Measurements from ENCODE around the gene CDH13. TPM values are rescaled to one million over a fixed set of nuclear protein-coding genes. Genes with fewer than 3 reads are reported as not detected.

Gene CDH13
- polyA plus RNA-seq, 1 experiment: 113 TPM

- Histone ChIP-seq H3K36me3 (ENCODE audit: control insufficient read depth, insufficient read depth, low read length) (no peaks in the 10 kb centered on the region), H3K4me3 (ENCODE audit: low read depth, low read length) (no peak overlapping the region), H3K27me3 (ENCODE audit: control insufficient read depth, insufficient read depth, low read length) (peaks cover 11% of the 10 kb centered on the region)
- ChIA-PET CTCF (interaction anchor here (1.8 kb wide), 1 partner anchor 20 kb away, joined by 8 read pairs; no protein-coding TSS in a partner anchor), POLR2A (no interaction called here)
- no peak for DNase-seq (ENCODE audit: low read depth)
- TF ChIP-seq, protein P1, sequence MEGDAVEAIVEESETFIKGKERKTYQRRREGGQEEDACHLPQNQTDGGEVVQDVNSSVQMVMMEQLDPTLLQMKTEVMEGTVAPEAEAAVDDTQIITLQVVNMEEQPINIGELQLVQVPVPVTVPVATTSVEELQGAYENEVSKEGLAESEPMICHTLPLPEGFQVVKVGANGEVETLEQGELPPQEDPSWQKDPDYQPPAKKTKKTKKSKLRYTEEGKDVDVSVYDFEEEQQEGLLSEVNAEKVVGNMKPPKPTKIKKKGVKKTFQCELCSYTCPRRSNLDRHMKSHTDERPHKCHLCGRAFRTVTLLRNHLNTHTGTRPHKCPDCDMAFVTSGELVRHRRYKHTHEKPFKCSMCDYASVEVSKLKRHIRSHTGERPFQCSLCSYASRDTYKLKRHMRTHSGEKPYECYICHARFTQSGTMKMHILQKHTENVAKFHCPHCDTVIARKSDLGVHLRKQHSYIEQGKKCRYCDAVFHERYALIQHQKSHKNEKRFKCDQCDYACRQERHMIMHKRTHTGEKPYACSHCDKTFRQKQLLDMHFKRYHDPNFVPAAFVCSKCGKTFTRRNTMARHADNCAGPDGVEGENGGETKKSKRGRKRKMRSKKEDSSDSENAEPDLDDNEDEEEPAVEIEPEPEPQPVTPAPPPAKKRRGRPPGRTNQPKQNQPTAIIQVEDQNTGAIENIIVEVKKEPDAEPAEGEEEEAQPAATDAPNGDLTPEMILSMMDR (IDR thresholded peaks at IDR 0.05; ENCODE audit: insufficient read depth, low read depth, low read length): no peak
Measured at GRCh38 chr16:82623241-82623640, 3.5 kb upstream of the CDH13 start.

- ChIA-PET POLR2A (no interaction called here), CTCF (interaction anchor here (0.6 kb wide), 1 partner anchor 21 kb away, joined by 3 read pairs; no protein-coding TSS in a partner anchor)
- TF ChIP-seq, protein P1 (IDR thresholded peaks at IDR 0.05; ENCODE audit: insufficient read depth, low read depth, low read length): no peak
- peaks cover 11% of the 10 kb centered on the region for H3K27me3 ChIP-seq (ENCODE audit: control insufficient read depth, insufficient read depth, low read length)
- DNase-seq (ENCODE audit: low read depth): no peak
- no peaks in the 10 kb centered on the region for H3K36me3 ChIP-seq (ENCODE audit: control insufficient read depth, insufficient read depth, low read length)
- H3K4me3 ChIP-seq (ENCODE audit: low read depth, low read length): no peak overlapping the region
Measured at GRCh38 chr16:82625066-82625968, 1.5 kb upstream of the CDH13 start.

DNA sequence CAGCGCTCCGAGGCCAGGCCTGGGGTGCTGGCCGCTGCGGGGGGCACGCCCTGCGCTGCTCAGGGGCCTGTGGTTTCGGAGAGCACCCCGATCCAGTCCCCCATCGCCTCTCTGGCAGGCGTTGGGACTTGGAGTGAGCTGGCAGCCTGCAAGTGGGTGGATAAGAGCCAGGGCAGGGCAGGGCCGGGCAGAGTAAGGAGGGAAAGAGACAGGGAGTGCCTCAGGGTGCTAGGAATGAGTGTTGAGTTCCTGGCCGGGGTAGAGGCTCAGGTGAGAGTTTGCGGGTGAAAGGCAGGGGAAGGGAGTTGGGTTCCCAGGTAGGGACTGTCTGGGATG is 1.3 kb downstream of the CDH13 start:
- ChIA-PET POLR2A (no interaction called here), CTCF (interaction anchor here (0.8 to 1.5 kb wide), 2 partner anchors 11 to 12 kb away, joined by 3 read pairs; no protein-coding TSS in a partner anchor)
- H3K27me3 ChIP-seq (ENCODE audit: control insufficient read depth, insufficient read depth, low read length): peaks cover 7% of the 10 kb centered on the region
- TF ChIP-seq, protein P1 (IDR thresholded peaks at IDR 0.05; ENCODE audit: insufficient read depth, low read depth, low read length): no peak
- peak overlapping the region; percentile 63 for H3K4me3 ChIP-seq (ENCODE audit: low read depth, low read length)
- no peaks in the 10 kb centered on the region for H3K36me3 ChIP-seq (ENCODE audit: control insufficient read depth, insufficient read depth, low read length)
- no peak for DNase-seq (ENCODE audit: low read depth)

DNA sequence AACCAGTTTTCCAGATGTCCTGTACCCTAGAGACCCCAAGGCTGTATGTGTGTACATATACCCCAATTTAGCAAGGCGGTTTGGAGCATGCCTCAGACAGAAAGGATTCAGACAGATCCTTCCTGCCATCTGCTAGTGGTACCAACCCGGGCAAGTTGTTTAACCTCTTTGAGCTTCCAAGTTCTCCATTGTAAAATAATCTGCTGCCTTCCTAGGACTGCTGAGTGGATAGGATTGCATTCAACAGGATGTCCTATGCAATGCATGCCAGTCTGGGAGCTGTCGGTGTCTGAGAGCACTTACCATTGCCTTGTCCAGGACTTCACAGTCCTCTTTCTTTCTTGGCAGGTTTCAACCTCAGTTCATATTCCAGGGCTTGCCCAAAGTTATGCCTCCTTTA is 1.9 kb downstream of the CDH13 start:
- TF ChIP-seq, protein P1 (IDR thresholded peaks at IDR 0.05; ENCODE audit: insufficient read depth, low read depth, low read length): no peak
- DNase-seq (ENCODE audit: low read depth): no peak
- Histone ChIP-seq H3K27me3 (ENCODE audit: control insufficient read depth, insufficient read depth, low read length) (peaks cover 7% of the 10 kb centered on the region), H3K36me3 (ENCODE audit: control insufficient read depth, insufficient read depth, low read length) (no peaks in the 10 kb centered on the region), H3K4me3 (ENCODE audit: low read depth, low read length) (no peak overlapping the region)
- CTCF ChIA-PET: interaction anchor here (1.5 kb wide), 1 partner anchor 11 kb away, joined by 3 read pairs; no protein-coding TSS in a partner anchor
- POLR2A ChIA-PET: interaction anchor here (0.5 kb wide), 1 partner anchor 585 kb away, joined by 4 read pairs; no protein-coding TSS in a partner anchor

DNA sequence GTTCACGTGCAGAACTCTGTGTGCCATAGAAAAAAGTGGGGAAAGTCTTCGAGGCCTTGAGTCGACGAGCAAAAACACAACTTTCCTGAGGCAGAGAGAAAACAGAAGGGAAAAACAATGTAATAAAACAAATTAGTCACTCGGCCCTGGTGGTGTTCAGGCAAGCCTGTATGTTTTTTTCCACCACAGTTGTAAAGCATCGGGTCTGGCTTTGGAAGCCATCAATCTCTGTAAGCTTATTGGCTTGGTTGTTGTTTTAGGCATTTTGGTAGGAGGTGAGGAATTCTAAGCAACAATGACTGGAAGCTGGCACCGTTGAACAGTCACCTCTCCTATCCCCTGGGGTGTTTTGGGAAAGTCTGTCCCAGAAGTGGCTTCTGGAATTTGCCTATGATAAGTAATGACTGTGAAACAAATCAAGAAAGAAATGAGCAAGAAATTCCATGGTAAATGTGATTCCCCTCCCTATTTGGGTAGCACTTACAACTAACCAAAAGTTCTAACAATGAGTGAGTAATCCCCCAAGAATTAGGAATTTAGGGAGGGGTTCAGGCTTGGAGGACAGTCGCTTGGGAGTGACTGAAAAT is 2.8 kb downstream of the CDH13 start:
- no peak overlapping the region for H3K4me3 ChIP-seq (ENCODE audit: low read depth, low read length)
- H3K27me3 ChIP-seq (ENCODE audit: control insufficient read depth, insufficient read depth, low read length): 0 out of 2 replicates have a peak, but pooled peaks cover 3% of the 10 kb centered on the region
- H3K36me3 ChIP-seq (ENCODE audit: control insufficient read depth, insufficient read depth, low read length): no peaks in the 10 kb centered on the region
- ChIA-PET POLR2A (interaction anchor here (0.6 kb wide), 1 partner anchor 13 kb away, joined by 3 read pairs; no protein-coding TSS in a partner anchor), CTCF (interaction anchor here (0.5 to 2.0 kb wide), 7 partner anchors 15 to 819 kb away, joined by 3 to 10 read pairs (median 3); no protein-coding TSS in a partner anchor)
- peak; percentile 90 for DNase-seq (ENCODE audit: low read depth)
- TF ChIP-seq, protein P1 (IDR thresholded peaks at IDR 0.05; ENCODE audit: insufficient read depth, low read depth, low read length): no peak
